Colonic mucosa (tissue), 4 donors: ENCODE measurements around the gene SON. TPM values are rescaled to one million over a fixed set of nuclear protein-coding genes. Genes with fewer than 3 reads are reported as not detected.

Experiments used
- DNase-seq: peaks from one replicate; pipeline ENCODE4 v3.0.0-alpha.2; 2020
- H3K27ac ChIP-seq: fragments of 200-600 bp; one replicate; pipeline ENCODE4 v1.8.0; 2021
- H3K27me3 ChIP-seq: fragments of 200-600 bp; one replicate; pipeline ENCODE4 v1.8.0; 2021
- H3K36me3 ChIP-seq: fragments of 200-600 bp; one replicate; pipeline ENCODE4 v1.8.0; 2021
- H3K4me1 ChIP-seq: fragments of 200-600 bp; one replicate; pipeline ENCODE4 v1.8.0; 2021; ENCODE audit warnings: mild to moderate bottlenecking
- H3K4me3 ChIP-seq: fragments of 200-600 bp; one replicate; pipeline ENCODE4 v1.8.0; 2021
- H3K9ac ChIP-seq, 2 donors: one replicate each; pipeline ENCODE4 v1.7.0; 2013; ENCODE audit warnings: control low read depth in 2 of 2, low read depth in 2 of 2, low read length in 2 of 2
- H3K9me3 ChIP-seq: fragments of 200-600 bp; one replicate; pipeline ENCODE4 v1.8.0; 2021
- CTCF ChIP-seq: fragments of 200-600 bp; IDR thresholded peaks from one replicate; pipeline ENCODE4 v1.8.0; 2022; ENCODE audit warnings: antibody characterized with exemption, mild to moderate bottlenecking
- intact Hi-C: fragments of 100-400 bp; cut with DNase I; formaldehyde crosslinking; loops from one replicate; pipeline ENCODE4 v1.14.1; 2022
- total RNA-seq, 2 donors: library from RNA; stranded (reverse); fragmentation: NEBNext Ultra II Directional in 1 of 2; extraction: Animal tissue kit (Norgen Biotek cat#: 25700) in 1 of 2; gene quantifications; one replicate each; pipeline ENCODE4 v1.2.1, GENCODE V29; 2021
- donor health status: healthy.
- donor health status: DM: no; HTN: no; CAD: no.
- donor health status: DM: no; HTN: no; CAD: no.

The SON gene
- total RNA-seq, 2 donors from 2014 or later, result 190 to 213 TPM

- no peak for TF ChIP-seq CTCF
- no peaks in the 10 kb centered on the region for H3K27me3 ChIP-seq
- no peak overlapping the region for H3K9ac ChIP-seq
- H3K27ac ChIP-seq, result no peak overlapping the region
- no peaks in the 10 kb centered on the region for H3K4me1 ChIP-seq
- H3K9me3 ChIP-seq, result no peaks in the 10 kb centered on the region
- peaks cover 12% of the 10 kb centered on the region for H3K36me3 ChIP-seq
- intact Hi-C loops, result no loop called here
- H3K4me3 ChIP-seq, result no peak overlapping the region
- no peak for DNase-seq
These were observed 16.1 kb downstream of the SON start for GRCh38 chr21:33558777-33559421.

- no peaks in the 10 kb centered on the region for H3K4me1 ChIP-seq
These were observed 17.0 kb downstream of the SON start for GRCh38 chr21:33559813-33560212.

GRCh38 chr21:33560965-33561364, 18.1 kb downstream of the SON start:
- Histone ChIP-seq H3K36me3 (peaks cover 12% of the 10 kb centered on the region), H3K9me3 (no peaks in the 10 kb centered on the region), H3K4me1 (no peaks in the 10 kb centered on the region), H3K27ac (no peak overlapping the region), H3K27me3 (no peaks in the 10 kb centered on the region), H3K9ac (no peak overlapping the region), H3K4me3 (no peak overlapping the region)
- no peak for DNase-seq
- intact Hi-C loops, result no loop called here
- TF ChIP-seq CTCF, result no peak

More at GRCh38 chr21:33559813-33560212, 17.0 kb downstream of the SON start:
- no peak overlapping the region for H3K27ac ChIP-seq
- H3K9ac ChIP-seq, result no peak overlapping the region
- DNase-seq, result no peak
- H3K27me3 ChIP-seq, result no peaks in the 10 kb centered on the region
- TF ChIP-seq CTCF, result no peak
- no peak overlapping the region for H3K4me3 ChIP-seq
- H3K9me3 ChIP-seq, result no peaks in the 10 kb centered on the region
- peaks cover 12% of the 10 kb centered on the region for H3K36me3 ChIP-seq
- intact Hi-C loops, result no loop called here

GRCh38 chr21:33561373-33561772, 18.5 kb downstream of the SON start:
- H3K27me3 ChIP-seq, result no peaks in the 10 kb centered on the region
- DNase-seq, result no peak
- no peaks in the 10 kb centered on the region for H3K9me3 ChIP-seq
- TF ChIP-seq CTCF, result no peak
- H3K9ac ChIP-seq, result no peak overlapping the region
- H3K4me3 ChIP-seq, result no peak overlapping the region
- intact Hi-C loops, result no loop called here
- H3K36me3 ChIP-seq, result peaks cover 12% of the 10 kb centered on the region
- H3K27ac ChIP-seq, result no peak overlapping the region
- no peaks in the 10 kb centered on the region for H3K4me1 ChIP-seq

GRCh38 chr21:33562389-33562788, 19.6 kb downstream of the SON start:
- no peak overlapping the region for H3K27ac ChIP-seq
- H3K9me3 ChIP-seq, result no peaks in the 10 kb centered on the region
- no peaks in the 10 kb centered on the region for H3K27me3 ChIP-seq
- no peak overlapping the region for H3K4me3 ChIP-seq
- H3K4me1 ChIP-seq, result no peaks in the 10 kb centered on the region
- H3K36me3 ChIP-seq, result peaks cover 8% of the 10 kb centered on the region
- no peak overlapping the region for H3K9ac ChIP-seq
- TF ChIP-seq CTCF, result no peak
- intact Hi-C loops, result no loop called here
- no peak for DNase-seq
